ENCODE results near the gene NDUFAF2.

DNA sequence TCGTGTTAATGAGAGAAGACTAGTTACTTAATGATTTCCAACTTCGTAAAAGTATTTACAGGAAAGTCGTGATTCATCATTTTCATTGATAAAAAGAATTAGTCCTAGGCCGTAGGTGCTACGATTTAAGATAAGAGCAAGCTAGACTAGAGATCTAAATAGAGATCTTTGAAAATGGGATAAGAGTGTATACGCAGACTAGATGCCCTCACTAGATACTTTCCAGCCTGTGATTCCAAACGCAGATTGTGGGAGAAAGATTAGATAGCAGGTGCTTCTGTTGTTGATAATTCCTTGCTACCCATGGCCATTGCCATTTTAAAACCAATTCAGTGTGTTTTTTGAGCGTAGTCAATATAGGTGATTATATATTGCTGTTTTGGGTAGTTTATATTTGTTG lies 223.9 kb downstream of the NDUFAF2 start:
- TF ChIP-seq YY1 (IDR thresholded peaks at IDR 0.05; ENCODE audit: insufficient read depth, insufficient replicate concordance, low read depth, low read length) (no peak), EP300 (IDR thresholded peaks at IDR 0.05; ENCODE audit: low read depth in 2 of 2, low read length in 2 of 2) (no peak), EP300 (CRISPR knock-in tag; IDR thresholded peaks at IDR 0.05; ENCODE audit: borderline replicate concordance) (no peak)
- TF ChIP-seq, protein P1, sequence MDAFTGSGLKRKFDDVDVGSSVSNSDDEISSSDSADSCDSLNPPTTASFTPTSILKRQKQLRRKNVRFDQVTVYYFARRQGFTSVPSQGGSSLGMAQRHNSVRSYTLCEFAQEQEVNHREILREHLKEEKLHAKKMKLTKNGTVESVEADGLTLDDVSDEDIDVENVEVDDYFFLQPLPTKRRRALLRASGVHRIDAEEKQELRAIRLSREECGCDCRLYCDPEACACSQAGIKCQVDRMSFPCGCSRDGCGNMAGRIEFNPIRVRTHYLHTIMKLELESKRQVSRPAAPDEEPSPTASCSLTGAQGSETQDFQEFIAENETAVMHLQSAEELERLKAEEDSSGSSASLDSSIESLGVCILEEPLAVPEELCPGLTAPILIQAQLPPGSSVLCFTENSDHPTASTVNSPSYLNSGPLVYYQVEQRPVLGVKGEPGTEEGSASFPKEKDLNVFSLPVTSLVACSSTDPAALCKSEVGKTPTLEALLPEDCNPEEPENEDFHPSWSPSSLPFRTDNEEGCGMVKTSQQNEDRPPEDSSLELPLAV (CRISPR knock-in tag; conservative IDR thresholded peaks at IDR 0.05; ENCODE audit: low read depth) = no peak
